ENCODE results near the gene FBXL17. TPM values are rescaled to one million over a fixed set of nuclear protein-coding genes. Genes with fewer than 3 reads are reported as not detected.

FBXL17 gene
- total RNA-seq, 1 donor from 2014 or later: 26.9 TPM

DNA sequence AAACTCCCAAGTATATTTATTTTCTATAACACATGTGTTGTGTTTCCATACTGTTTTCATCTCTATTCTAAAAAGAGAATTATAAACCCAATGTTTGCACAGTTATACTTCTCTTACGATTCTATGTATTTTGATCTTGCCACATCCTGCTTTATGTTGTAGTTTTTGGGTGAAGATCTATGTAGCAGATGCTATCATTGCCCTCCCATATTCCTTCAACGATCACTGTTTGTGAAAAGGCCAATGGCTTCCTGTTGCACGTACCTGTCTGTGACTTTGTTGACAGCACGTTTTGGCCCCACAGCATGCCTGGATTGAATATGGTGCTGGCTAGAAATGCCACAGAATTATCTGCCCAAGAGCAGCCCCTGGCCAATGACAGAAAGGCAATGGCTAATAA is 456.7 kb downstream of the FBXL17 start:
- CTCF ChIA-PET: no interaction called here
- Mint-ChIP-seq H3K4me1 (no peaks in the 10 kb centered on the region), H3K27ac (no peak overlapping the region), H3K4me3 (no peak overlapping the region), H3K9me3 (no peaks in the 10 kb centered on the region), H3K36me3 (ENCODE audit: low read depth) (no peaks in the 10 kb centered on the region), H3K27me3 (no peaks in the 10 kb centered on the region)
- DNase-seq: no peak
- POLR2A ChIA-PET: no interaction called here
- intact Hi-C loops (cut with micrococcal nuclease): no loop called here
- TF ChIP-seq, protein P1, sequence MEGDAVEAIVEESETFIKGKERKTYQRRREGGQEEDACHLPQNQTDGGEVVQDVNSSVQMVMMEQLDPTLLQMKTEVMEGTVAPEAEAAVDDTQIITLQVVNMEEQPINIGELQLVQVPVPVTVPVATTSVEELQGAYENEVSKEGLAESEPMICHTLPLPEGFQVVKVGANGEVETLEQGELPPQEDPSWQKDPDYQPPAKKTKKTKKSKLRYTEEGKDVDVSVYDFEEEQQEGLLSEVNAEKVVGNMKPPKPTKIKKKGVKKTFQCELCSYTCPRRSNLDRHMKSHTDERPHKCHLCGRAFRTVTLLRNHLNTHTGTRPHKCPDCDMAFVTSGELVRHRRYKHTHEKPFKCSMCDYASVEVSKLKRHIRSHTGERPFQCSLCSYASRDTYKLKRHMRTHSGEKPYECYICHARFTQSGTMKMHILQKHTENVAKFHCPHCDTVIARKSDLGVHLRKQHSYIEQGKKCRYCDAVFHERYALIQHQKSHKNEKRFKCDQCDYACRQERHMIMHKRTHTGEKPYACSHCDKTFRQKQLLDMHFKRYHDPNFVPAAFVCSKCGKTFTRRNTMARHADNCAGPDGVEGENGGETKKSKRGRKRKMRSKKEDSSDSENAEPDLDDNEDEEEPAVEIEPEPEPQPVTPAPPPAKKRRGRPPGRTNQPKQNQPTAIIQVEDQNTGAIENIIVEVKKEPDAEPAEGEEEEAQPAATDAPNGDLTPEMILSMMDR (IDR thresholded peaks at IDR 0.05): no peak
- ATAC-seq (ENCODE audit: low read depth): no peak

DNA sequence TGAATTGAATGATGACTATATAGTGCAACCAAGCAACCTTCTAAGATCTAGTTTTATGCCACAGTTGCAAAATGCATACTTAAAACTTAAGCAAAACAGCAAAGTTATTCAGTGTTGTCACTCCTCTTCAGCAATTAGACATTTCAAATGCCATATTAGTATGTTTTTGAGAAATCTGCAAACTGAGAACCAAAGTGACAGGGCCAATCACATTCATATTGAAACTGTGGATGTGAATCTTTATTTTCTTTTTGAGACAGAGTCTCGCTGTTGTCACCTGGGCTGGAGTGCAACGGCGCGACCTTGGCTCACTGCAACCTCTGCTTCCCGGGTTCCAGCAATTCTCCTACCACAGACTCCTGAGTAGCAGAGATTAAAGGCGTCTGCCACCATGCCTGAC is 461.9 kb downstream of the FBXL17 start:
- TF ChIP-seq, protein P1 (IDR thresholded peaks at IDR 0.05): no peak
- no peak overlapping the region for H3K27ac Mint-ChIP-seq
- H3K4me3 Mint-ChIP-seq: no peak overlapping the region
- H3K27me3 Mint-ChIP-seq: no peaks in the 10 kb centered on the region
- H3K36me3 Mint-ChIP-seq (ENCODE audit: low read depth): no peaks in the 10 kb centered on the region
- ChIA-PET CTCF (no interaction called here), POLR2A (no interaction called here)
- DNase-seq (no peak), ATAC-seq (ENCODE audit: low read depth) (no peak)
- no peaks in the 10 kb centered on the region for H3K4me1 Mint-ChIP-seq
- intact Hi-C loops (cut with micrococcal nuclease): no loop called here
- H3K9me3 Mint-ChIP-seq: no peaks in the 10 kb centered on the region

DNA sequence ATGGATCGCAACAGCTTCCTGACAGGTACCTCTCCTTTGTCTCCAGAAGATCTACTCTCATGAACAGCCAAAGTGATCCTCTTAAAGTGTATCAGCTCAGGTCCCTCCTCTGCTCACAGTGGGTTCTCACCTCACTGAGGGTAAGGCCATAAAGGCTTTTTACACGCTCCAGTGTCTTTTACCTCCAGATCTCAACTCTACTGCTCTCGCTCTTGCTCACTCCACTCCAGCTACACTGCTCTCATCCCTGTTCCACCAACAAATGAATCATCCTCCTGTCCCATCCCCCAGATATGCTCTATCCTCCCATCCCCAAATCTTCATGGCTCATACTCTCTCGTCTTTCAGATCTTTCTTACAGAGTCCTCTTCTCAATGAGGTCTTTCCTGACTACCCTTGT is 462.5 kb downstream of the FBXL17 start:
- H3K9me3 Mint-ChIP-seq: no peaks in the 10 kb centered on the region
- H3K4me1 Mint-ChIP-seq: no peaks in the 10 kb centered on the region
- no peak overlapping the region for H3K4me3 Mint-ChIP-seq
- CTCF ChIA-PET: no interaction called here
- intact Hi-C loops (cut with micrococcal nuclease): no loop called here
- POLR2A ChIA-PET: no interaction called here
- TF ChIP-seq, protein P1 (IDR thresholded peaks at IDR 0.05): no peak
- no peak overlapping the region for H3K27ac Mint-ChIP-seq
- no peaks in the 10 kb centered on the region for H3K27me3 Mint-ChIP-seq
- DNase-seq: no peak
- ATAC-seq (ENCODE audit: low read depth): no peak
- no peaks in the 10 kb centered on the region for H3K36me3 Mint-ChIP-seq (ENCODE audit: low read depth)

DNA sequence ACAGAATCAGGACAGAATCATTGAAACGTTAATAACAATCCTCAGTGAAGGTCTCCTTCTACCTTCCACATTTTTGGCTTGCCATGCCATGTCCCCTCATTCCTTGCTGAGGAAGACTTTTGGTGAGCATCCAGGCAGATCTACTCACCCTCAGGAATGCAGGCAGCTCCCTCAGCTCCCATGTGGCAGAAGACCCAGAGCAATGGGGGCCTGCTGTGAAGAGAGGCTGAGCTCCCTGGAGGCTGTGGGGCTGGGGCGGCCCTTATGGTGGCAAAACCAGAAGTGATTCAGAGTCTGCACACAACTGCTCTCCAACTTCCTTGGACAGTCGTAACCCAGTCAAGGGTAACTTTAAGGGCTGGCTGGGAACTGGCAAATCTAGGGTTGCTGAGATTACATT is 463.9 kb downstream of the FBXL17 start:
- CTCF ChIA-PET: no interaction called here
- TF ChIP-seq, protein P1 (IDR thresholded peaks at IDR 0.05): no peak
- Mint-ChIP-seq H3K36me3 (ENCODE audit: low read depth) (no peaks in the 10 kb centered on the region), H3K9me3 (no peaks in the 10 kb centered on the region), H3K4me1 (no peaks in the 10 kb centered on the region), H3K4me3 (no peak overlapping the region), H3K27ac (no peak overlapping the region), H3K27me3 (no peaks in the 10 kb centered on the region)
- POLR2A ChIA-PET: no interaction called here
- ATAC-seq (ENCODE audit: low read depth) (no peak), DNase-seq (no peak)
- intact Hi-C loops (cut with micrococcal nuclease): no loop called here

DNA sequence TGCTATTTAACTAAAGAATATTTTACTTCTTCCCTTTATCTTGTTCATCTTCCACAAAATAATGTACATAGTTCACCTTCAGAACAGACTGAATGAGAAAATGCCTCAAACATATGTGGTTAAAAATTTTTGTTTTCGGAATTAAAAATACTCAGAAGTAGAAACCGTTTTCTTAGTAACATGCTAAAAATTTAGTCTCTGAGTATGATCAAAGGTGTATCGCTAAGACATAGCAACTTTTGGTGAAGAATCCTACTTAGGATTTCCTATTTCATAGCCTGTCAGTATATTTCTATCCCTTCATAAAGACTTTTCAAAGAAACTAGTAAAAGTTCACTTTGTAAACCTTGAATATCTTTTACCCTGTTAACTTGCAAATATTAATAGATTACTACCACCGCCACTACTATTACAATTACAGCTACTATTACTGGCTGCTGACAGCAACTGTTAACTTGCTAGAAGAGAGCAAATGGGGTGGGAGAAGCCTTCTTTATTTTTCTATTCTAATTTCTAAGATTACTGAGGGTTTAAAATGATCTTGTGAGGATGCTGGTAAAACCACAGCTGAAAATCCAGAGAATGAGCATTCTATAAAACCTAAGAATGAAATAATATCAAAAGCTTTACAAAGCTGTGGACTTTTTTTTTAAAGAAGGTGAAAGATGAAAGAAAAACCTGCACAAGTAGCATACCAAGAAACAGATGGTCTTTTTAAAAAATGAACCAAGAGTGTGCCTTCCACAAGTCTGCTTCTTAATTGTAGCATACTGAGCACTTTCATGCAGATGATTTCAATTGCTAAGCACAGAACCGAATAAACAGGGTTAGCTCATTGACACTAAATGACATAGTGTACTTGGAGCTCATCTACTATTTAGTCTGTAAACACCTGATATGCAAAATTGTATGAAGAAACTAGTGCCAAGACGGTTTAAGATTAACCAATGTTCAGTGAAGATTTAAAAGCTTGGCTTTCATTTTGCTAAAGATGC is 464.9 kb downstream of the FBXL17 start:
- intact Hi-C loops (cut with micrococcal nuclease): no loop called here
- POLR2A ChIA-PET: no interaction called here
- H3K27ac Mint-ChIP-seq: no peak overlapping the region
- H3K4me1 Mint-ChIP-seq: no peaks in the 10 kb centered on the region
- H3K36me3 Mint-ChIP-seq (ENCODE audit: low read depth): no peaks in the 10 kb centered on the region
- no peaks in the 10 kb centered on the region for H3K9me3 Mint-ChIP-seq
- ATAC-seq (ENCODE audit: low read depth) (no peak), DNase-seq (no peak)
- TF ChIP-seq, protein P1 (IDR thresholded peaks at IDR 0.05): no peak
- no peak overlapping the region for H3K4me3 Mint-ChIP-seq
- CTCF ChIA-PET: no interaction called here
- H3K27me3 Mint-ChIP-seq: no peaks in the 10 kb centered on the region

All from activated B cell treated with CpG ODN at 0.5 μM for 24 hours (primary cell).